ENCODE measurements around the gene RTN4R.

Gene RTN4R

GRCh38 chr22:20226760-20227350, 41.3 kb downstream of the RTN4R start:
- no peak for DNase-seq

- no peak for DNase-seq
These were observed 41.9 kb downstream of the RTN4R start for GRCh38 chr22:20226077-20226716.

GRCh38 chr22:20225693-20225966, 42.5 kb downstream of the RTN4R start:
- DNase-seq: no peak

GRCh38 chr22:20224917-20225692, 43.0 kb downstream of the RTN4R start:
- no peak for DNase-seq

- no peak for DNase-seq
These were observed 43.9 kb downstream of the RTN4R start for GRCh38 chr22:20224256-20224626.

- DNase-seq: no peak
These were observed 44.5 kb downstream of the RTN4R start for GRCh38 chr22:20223421-20224255.

- DNase-seq: no peak
These were observed 45.2 kb downstream of the RTN4R start for GRCh38 chr22:20222764-20223420.

- DNase-seq: no peak
These were observed 46.4 kb downstream of the RTN4R start for GRCh38 chr22:20221421-20222340.

GRCh38 chr22:20220629-20221026, 47.5 kb downstream of the RTN4R start:
- no peak for DNase-seq

- DNase-seq: no peak
These were observed 48.2 kb downstream of the RTN4R start for GRCh38 chr22:20219667-20220628.

GRCh38 chr22:20218987-20219386, 49.1 kb downstream of the RTN4R start:
- DNase-seq: no peak

- DNase-seq: no peak
These were observed 49.7 kb downstream of the RTN4R start for GRCh38 chr22:20218326-20218872.

GRCh38 chr22:20217563-20217962, 50.6 kb downstream of the RTN4R start:
- DNase-seq: no peak

- DNase-seq: no peak
These were observed 51.1 kb downstream of the RTN4R start for GRCh38 chr22:20216863-20217499.

GRCh38 chr22:20215742-20216141, 52.4 kb downstream of the RTN4R start:
- DNase-seq: no peak

- DNase-seq: no peak
These were observed 53.3 kb downstream of the RTN4R start for GRCh38 chr22:20214853-20215252.

GRCh38 chr22:20213833-20214708, 54.0 kb downstream of the RTN4R start:
- DNase-seq: no peak

GRCh38 chr22:20212754-20213699, 55.1 kb downstream of the RTN4R start:
- DNase-seq: no peak

All from stimulated activated naive CD4-positive, alpha-beta T cell (primary cell).